ENCODE results near the gene ADRB1. TPM values are rescaled to one million over a fixed set of nuclear protein-coding genes. Genes with fewer than 3 reads are reported as not detected.

Gene ADRB1
- total RNA-seq, 5 donors from 2014 or later (not counting 1 experiment from before 2014, with no cell fraction given), result 0.09 to 0.90 (median 0.30) TPM

- Mint-ChIP-seq H3K27ac (no peak overlapping the region), H3K4me1 (peaks cover 22 to 29% (median 29%) of the 10 kb centered on the region in 3 donors), H3K9me3 (no peaks in the 10 kb centered on the region), H3K27me3 (peaks cover 22 to 25% of the 10 kb centered on the region in 2 donors), H3K36me3 (no peaks in the 10 kb centered on the region), H3K4me3 (peak overlapping the region in 1 of 3 donors; percentile 56)
- no peak overlapping the region for H3K4me3 ChIP-seq (ENCODE audit: control insufficient read depth in 1 of 2, extremely low read depth in 1 of 2, low read length in 1 of 2)
- no peaks in the 10 kb centered on the region for H3K9me3 ChIP-seq
- WGBS (ENCODE audit: insufficient coverage), result 55% methylated on average over 9 of the region's 12 CpGs
- H3K36me3 ChIP-seq (ENCODE audit: control insufficient read depth in 2 of 2, extremely low read depth in 1 of 2, insufficient read depth in 1 of 2, low read length in 1 of 2), result no peaks in the 10 kb centered on the region
- peak; percentile 27 to 82 (median 39) for ATAC-seq (replicated peaks in 1 of 4)
- peaks cover 0 to 8% of the 10 kb centered on the region in 2 experiments for H3K27me3 ChIP-seq (replicated peaks in 1 of 2; ENCODE audit: control insufficient read depth in 2 of 2, extremely low read depth in 1 of 2, insufficient read depth in 2 of 2, low read length in 1 of 2)
- ChIA-PET POLR2A (interaction anchor here (0.6 to 0.7 kb wide), 2 partner anchors 50 to 54 kb away, joined by 3 to 4 read pairs; no protein-coding TSS in a partner anchor), CTCF (interaction anchor here (0.6 to 0.7 kb wide), 2 partner anchors 21 to 62 kb away, joined by 3 to 6 read pairs; no protein-coding TSS in a partner anchor)
- DNase-seq, result peak in 6 of 35 experiments; percentile 2 to 43 (median 16)
- peaks cover 11 to 15% of the 10 kb centered on the region in 2 experiments for H3K4me1 ChIP-seq (ENCODE audit: control insufficient read depth in 1 of 2, extremely low read depth in 1 of 2, insufficient read depth in 2 of 2, low read length in 2 of 2)
- H3K27ac ChIP-seq (ENCODE audit: low read length), result no peak overlapping the region
Observed at GRCh38 chr10:114024876-114025610, 18.6 kb upstream of the ADRB1 start.

DNA sequence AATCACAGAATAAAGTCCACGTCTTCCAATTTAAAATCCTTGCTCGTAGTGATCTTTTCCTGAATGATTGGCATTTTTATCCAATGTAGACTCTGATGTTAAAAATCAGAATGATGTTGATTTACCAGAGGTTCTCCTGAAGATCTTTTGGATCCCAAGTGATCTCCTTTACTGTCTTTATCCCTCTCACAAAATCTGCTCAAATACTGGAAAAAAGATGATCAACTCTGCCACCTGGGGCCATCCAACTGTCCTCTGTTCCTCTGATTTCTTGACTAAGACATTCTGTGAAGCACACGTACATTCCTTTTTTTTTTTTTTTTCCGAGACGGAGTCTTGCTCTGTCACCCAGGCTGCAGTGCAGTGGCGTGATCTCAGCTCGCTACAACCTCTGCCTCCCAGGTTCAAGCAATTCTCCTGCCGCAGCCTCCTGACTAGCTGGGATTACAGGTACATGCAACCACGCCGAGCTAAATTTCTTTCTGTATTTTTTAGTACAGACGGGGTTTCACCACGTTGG lies 18.0 kb upstream of the ADRB1 start:
- Mint-ChIP-seq H3K27ac (no peak overlapping the region), H3K27me3 (peaks cover 22 to 26% of the 10 kb centered on the region in 2 donors), H3K36me3 (no peaks in the 10 kb centered on the region), H3K4me1 (peaks cover 22 to 29% (median 29%) of the 10 kb centered on the region in 3 donors), H3K9me3 (no peaks in the 10 kb centered on the region), H3K4me3 (peak overlapping the region in 1 of 3 donors; percentile 56)
- Histone ChIP-seq H3K27me3 (replicated peaks in 1 of 2; ENCODE audit: control insufficient read depth in 2 of 2, extremely low read depth in 1 of 2, insufficient read depth in 2 of 2, low read length in 1 of 2) (peaks cover 0 to 11% of the 10 kb centered on the region in 2 experiments), H3K27ac (ENCODE audit: low read length) (no peak overlapping the region), H3K4me3 (ENCODE audit: control insufficient read depth in 1 of 2, extremely low read depth in 1 of 2, low read length in 1 of 2) (no peak overlapping the region), H3K9me3 (no peaks in the 10 kb centered on the region), H3K36me3 (ENCODE audit: control insufficient read depth in 2 of 2, extremely low read depth in 1 of 2, insufficient read depth in 1 of 2, low read length in 1 of 2) (no peaks in the 10 kb centered on the region), H3K4me1 (ENCODE audit: control insufficient read depth in 1 of 2, extremely low read depth in 1 of 2, insufficient read depth in 2 of 2, low read length in 2 of 2) (peaks cover 11 to 15% of the 10 kb centered on the region in 2 experiments)
- DNase-seq, result no peak
- ChIA-PET POLR2A (interaction anchor here in 1 of 2 donors (0.6 kb wide), 1 partner anchor 49 kb away, joined by 4 read pairs; no protein-coding TSS in a partner anchor), CTCF (interaction anchor here in 1 of 2 donors (0.6 kb wide), 1 partner anchor 22 kb away, joined by 3 read pairs; no protein-coding TSS in a partner anchor)
- 88% methylated on average over 8 of the region's 12 CpGs for WGBS (ENCODE audit: insufficient coverage)
- ATAC-seq (replicated peaks in 1 of 4), result no peak

DNA sequence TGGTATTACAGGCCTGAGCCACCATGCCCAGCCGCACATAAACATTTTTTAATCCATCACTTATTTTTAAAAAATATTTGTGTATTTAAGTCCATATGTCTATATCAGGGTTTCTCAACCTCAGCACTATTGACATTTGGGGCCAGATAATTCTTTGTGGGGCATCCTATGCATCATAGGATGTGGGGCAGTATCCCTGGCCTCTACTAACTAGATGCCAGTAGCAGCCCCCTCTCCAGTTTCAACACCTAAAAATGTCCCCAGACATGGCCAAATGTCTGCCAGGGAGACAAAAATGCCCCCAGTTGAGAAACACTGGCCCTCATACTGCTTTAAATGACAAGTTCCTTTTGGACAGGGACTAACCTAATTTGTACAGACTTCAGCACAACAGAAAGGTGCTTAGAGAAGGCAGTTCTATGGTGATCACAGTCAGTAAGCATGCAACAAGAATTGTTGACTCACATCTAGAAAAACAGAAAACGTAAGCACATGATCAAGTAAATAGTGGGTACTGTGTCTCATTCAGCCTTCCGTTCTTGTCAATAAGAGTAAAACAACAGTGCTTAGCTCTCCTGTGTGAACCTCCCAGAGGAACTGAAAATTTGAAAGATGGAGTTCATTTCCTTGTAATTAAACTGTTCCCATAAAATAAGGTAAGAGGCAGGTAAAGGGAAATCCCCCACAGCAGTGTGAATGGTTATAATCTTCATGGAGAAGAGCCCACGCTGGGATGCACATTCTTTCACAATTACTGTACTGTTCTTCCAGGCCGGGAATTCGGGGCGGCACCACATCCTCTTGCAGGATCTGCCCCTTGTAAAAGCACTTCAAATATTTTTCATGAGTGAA lies 17.3 kb upstream of the ADRB1 start:
- Histone ChIP-seq H3K27ac (ENCODE audit: low read length) (no peak overlapping the region), H3K4me3 (ENCODE audit: control insufficient read depth in 1 of 2, extremely low read depth in 1 of 2, low read length in 1 of 2) (no peak overlapping the region), H3K36me3 (ENCODE audit: control insufficient read depth in 2 of 2, extremely low read depth in 1 of 2, insufficient read depth in 1 of 2, low read length in 1 of 2) (no peaks in the 10 kb centered on the region), H3K9me3 (no peaks in the 10 kb centered on the region), H3K4me1 (ENCODE audit: control insufficient read depth in 1 of 2, extremely low read depth in 1 of 2, insufficient read depth in 2 of 2, low read length in 2 of 2) (peaks cover 11 to 15% of the 10 kb centered on the region in 2 experiments), H3K27me3 (replicated peaks in 1 of 2; ENCODE audit: control insufficient read depth in 2 of 2, extremely low read depth in 1 of 2, insufficient read depth in 2 of 2, low read length in 1 of 2) (peaks cover 0 to 11% of the 10 kb centered on the region in 2 experiments)
- no peak for DNase-seq
- Mint-ChIP-seq H3K27ac (no peak overlapping the region), H3K4me3 (peak overlapping the region in 1 of 3 donors; percentile 56), H3K36me3 (no peaks in the 10 kb centered on the region), H3K4me1 (peaks cover 22 to 29% (median 29%) of the 10 kb centered on the region in 3 donors), H3K27me3 (peaks cover 22 to 26% of the 10 kb centered on the region in 2 donors), H3K9me3 (no peaks in the 10 kb centered on the region)
- ATAC-seq (replicated peaks in 1 of 4), result no peak
- CTCF ChIA-PET, result no interaction called here
- WGBS (ENCODE audit: insufficient coverage), result 80% methylated on average over 2 of the region's 7 CpGs
- POLR2A ChIA-PET, result no interaction called here

DNA sequence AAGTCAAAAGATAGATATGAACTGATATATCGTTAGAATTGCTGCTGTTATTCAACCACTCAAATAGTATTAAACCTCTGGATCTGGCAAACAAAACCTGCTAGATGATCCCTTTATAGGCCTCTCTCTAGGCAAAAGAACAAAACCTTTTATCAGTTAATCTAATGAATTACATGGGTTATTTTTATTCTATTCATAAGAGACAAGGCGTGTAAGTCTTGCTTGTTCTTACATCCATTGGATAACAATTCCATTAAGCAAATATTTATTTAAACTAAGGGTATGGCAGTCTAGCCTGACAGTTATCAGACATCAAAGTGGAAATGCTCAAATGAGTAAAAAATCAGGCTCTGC lies 16.6 kb upstream of the ADRB1 start:
- no peak overlapping the region for H3K27ac Mint-ChIP-seq
- no peaks in the 10 kb centered on the region for H3K9me3 Mint-ChIP-seq
- H3K4me3 Mint-ChIP-seq, result no peak overlapping the region
- ATAC-seq (replicated peaks in 1 of 4) (no peak), DNase-seq (no peak)
- Histone ChIP-seq H3K9me3 (no peaks in the 10 kb centered on the region), H3K4me1 (ENCODE audit: control insufficient read depth in 1 of 2, extremely low read depth in 1 of 2, insufficient read depth in 2 of 2, low read length in 2 of 2) (peaks cover 11 to 15% of the 10 kb centered on the region in 2 experiments), H3K36me3 (ENCODE audit: control insufficient read depth in 2 of 2, extremely low read depth in 1 of 2, insufficient read depth in 1 of 2, low read length in 1 of 2) (no peaks in the 10 kb centered on the region), H3K27me3 (replicated peaks in 1 of 2; ENCODE audit: control insufficient read depth in 2 of 2, extremely low read depth in 1 of 2, insufficient read depth in 2 of 2, low read length in 1 of 2) (peaks cover 0 to 11% of the 10 kb centered on the region in 2 experiments), H3K4me3 (ENCODE audit: control insufficient read depth in 1 of 2, extremely low read depth in 1 of 2, low read length in 1 of 2) (no peak overlapping the region), H3K27ac (ENCODE audit: low read length) (no peak overlapping the region)
- WGBS (ENCODE audit: insufficient coverage), result no CpG with 5 or more reads among the region's 2 CpGs
- CTCF ChIA-PET, result no interaction called here
- peaks cover 22 to 29% (median 29%) of the 10 kb centered on the region in 3 donors for H3K4me1 Mint-ChIP-seq
- POLR2A ChIA-PET, result no interaction called here
- peaks cover 17 to 26% of the 10 kb centered on the region in 2 donors for H3K27me3 Mint-ChIP-seq
- no peaks in the 10 kb centered on the region for H3K36me3 Mint-ChIP-seq

GRCh38 chr10:114027951-114028350 lies 15.7 kb upstream of the ADRB1 start:
- H3K9me3 ChIP-seq, result no peaks in the 10 kb centered on the region
- H3K4me3 Mint-ChIP-seq, result no peak overlapping the region
- DNase-seq (no peak), ATAC-seq (replicated peaks in 1 of 4) (no peak)
- H3K36me3 Mint-ChIP-seq, result no peaks in the 10 kb centered on the region
- H3K27me3 ChIP-seq (replicated peaks in 1 of 2; ENCODE audit: control insufficient read depth in 2 of 2, extremely low read depth in 1 of 2, insufficient read depth in 2 of 2, low read length in 1 of 2), result peaks cover 0 to 11% of the 10 kb centered on the region in 2 experiments
- H3K27ac ChIP-seq (ENCODE audit: low read length), result no peak overlapping the region
- ChIA-PET POLR2A (no interaction called here), CTCF (interaction anchor here in 1 of 2 donors (0.6 kb wide), 1 partner anchor 77 kb away, joined by 4 read pairs; no protein-coding TSS in a partner anchor)
- peaks cover 14 to 19% of the 10 kb centered on the region in 2 donors for H3K27me3 Mint-ChIP-seq
- H3K9me3 Mint-ChIP-seq, result no peaks in the 10 kb centered on the region
- H3K4me3 ChIP-seq (ENCODE audit: control insufficient read depth in 1 of 2, extremely low read depth in 1 of 2, low read length in 1 of 2), result no peak overlapping the region
- H3K4me1 Mint-ChIP-seq, result peaks cover 22 to 29% (median 29%) of the 10 kb centered on the region in 3 donors
- 57% methylated on average over 1 of the region's 3 CpGs for WGBS (ENCODE audit: insufficient coverage)
- H3K4me1 ChIP-seq (ENCODE audit: control insufficient read depth in 1 of 2, extremely low read depth in 1 of 2, insufficient read depth in 2 of 2, low read length in 2 of 2), result peaks cover 11 to 15% of the 10 kb centered on the region in 2 experiments
- no peaks in the 10 kb centered on the region for H3K36me3 ChIP-seq (ENCODE audit: control insufficient read depth in 2 of 2, extremely low read depth in 1 of 2, insufficient read depth in 1 of 2, low read length in 1 of 2)
- H3K27ac Mint-ChIP-seq, result no peak overlapping the region

DNA sequence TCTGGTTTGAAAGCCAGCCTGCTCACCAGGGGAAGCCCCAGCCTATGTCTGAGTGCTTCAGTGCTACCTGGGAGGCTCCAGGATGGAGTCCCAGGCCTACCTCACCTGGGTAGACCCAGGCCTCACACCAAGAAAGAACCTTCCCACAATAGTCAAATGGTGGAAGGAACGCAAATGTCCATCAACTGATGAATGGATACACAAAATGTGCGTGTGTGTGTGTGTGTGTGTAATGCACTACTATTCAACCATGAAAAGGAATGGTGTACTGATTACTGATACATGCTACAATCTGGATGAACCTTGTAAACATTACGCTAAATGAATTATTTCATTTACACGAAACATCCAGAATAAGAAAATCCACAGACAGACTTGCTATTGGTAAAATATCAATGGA lies 15.2 kb upstream of the ADRB1 start:
- Histone ChIP-seq H3K4me1 (ENCODE audit: control insufficient read depth in 1 of 2, extremely low read depth in 1 of 2, insufficient read depth in 2 of 2, low read length in 2 of 2) (peaks cover 11 to 15% of the 10 kb centered on the region in 2 experiments), H3K27ac (ENCODE audit: low read length) (no peak overlapping the region), H3K9me3 (no peaks in the 10 kb centered on the region), H3K27me3 (replicated peaks in 1 of 2; ENCODE audit: control insufficient read depth in 2 of 2, extremely low read depth in 1 of 2, insufficient read depth in 2 of 2, low read length in 1 of 2) (peaks cover 0 to 11% of the 10 kb centered on the region in 2 experiments), H3K4me3 (ENCODE audit: control insufficient read depth in 1 of 2, extremely low read depth in 1 of 2, low read length in 1 of 2) (no peak overlapping the region), H3K36me3 (ENCODE audit: control insufficient read depth in 2 of 2, extremely low read depth in 1 of 2, insufficient read depth in 1 of 2, low read length in 1 of 2) (no peaks in the 10 kb centered on the region)
- Mint-ChIP-seq H3K4me1 (peaks cover 22 to 29% (median 29%) of the 10 kb centered on the region in 3 donors), H3K4me3 (no peak overlapping the region), H3K27ac (no peak overlapping the region), H3K36me3 (no peaks in the 10 kb centered on the region), H3K27me3 (peaks cover 15 to 18% of the 10 kb centered on the region in 2 donors), H3K9me3 (no peaks in the 10 kb centered on the region)
- ChIA-PET CTCF (interaction anchor here in 1 of 2 donors (0.6 kb wide), 1 partner anchor 77 kb away, joined by 4 read pairs; no protein-coding TSS in a partner anchor), POLR2A (no interaction called here)
- DNase-seq (no peak), ATAC-seq (replicated peaks in 1 of 4) (no peak)
- WGBS (ENCODE audit: insufficient coverage), result no CpG with 5 or more reads among the region's 4 CpGs
